ENCODE results near the gene TEAD2. TPM values are rescaled to one million over a fixed set of nuclear protein-coding genes. Genes with fewer than 3 reads are reported as not detected.

The TEAD2 gene
- total RNA-seq, 1 donor from 2014 or later = 5.3 TPM

GRCh38 chr19:49294401-49294800 lies 67.8 kb downstream of the TEAD2 start:
- Mint-ChIP-seq H3K4me1 (no peaks in the 10 kb centered on the region), H3K27me3 (no peaks in the 10 kb centered on the region), H3K27ac (no peak overlapping the region), H3K4me3 (no peak overlapping the region), H3K9me3 (no peaks in the 10 kb centered on the region), H3K36me3 (ENCODE audit: low read depth) (peaks cover 12% of the 10 kb centered on the region)
- intact Hi-C loops (cut with micrococcal nuclease) = no loop called here
- DNase-seq = no peak
- no peak for ATAC-seq (ENCODE audit: low read depth)
- ChIA-PET POLR2A (interaction anchor here (0.6 to 0.7 kb wide), 2 partner anchors 200 to 243 kb away, joined by 3 read pairs; no protein-coding TSS in a partner anchor), CTCF (interaction anchor here (0.9 kb wide), 1 partner anchor 8 kb away, joined by 4 read pairs; no protein-coding TSS in a partner anchor)
- TF ChIP-seq, protein P1, sequence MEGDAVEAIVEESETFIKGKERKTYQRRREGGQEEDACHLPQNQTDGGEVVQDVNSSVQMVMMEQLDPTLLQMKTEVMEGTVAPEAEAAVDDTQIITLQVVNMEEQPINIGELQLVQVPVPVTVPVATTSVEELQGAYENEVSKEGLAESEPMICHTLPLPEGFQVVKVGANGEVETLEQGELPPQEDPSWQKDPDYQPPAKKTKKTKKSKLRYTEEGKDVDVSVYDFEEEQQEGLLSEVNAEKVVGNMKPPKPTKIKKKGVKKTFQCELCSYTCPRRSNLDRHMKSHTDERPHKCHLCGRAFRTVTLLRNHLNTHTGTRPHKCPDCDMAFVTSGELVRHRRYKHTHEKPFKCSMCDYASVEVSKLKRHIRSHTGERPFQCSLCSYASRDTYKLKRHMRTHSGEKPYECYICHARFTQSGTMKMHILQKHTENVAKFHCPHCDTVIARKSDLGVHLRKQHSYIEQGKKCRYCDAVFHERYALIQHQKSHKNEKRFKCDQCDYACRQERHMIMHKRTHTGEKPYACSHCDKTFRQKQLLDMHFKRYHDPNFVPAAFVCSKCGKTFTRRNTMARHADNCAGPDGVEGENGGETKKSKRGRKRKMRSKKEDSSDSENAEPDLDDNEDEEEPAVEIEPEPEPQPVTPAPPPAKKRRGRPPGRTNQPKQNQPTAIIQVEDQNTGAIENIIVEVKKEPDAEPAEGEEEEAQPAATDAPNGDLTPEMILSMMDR (IDR thresholded peaks at IDR 0.05) = no peak

Other genes starting within 250 kb of the TEAD2 start
- gene LIN7B, start 248.0 kb downstream of the TEAD2 start, total RNA-seq = 3.6 and 4.4 TPM in 2 replicates
- 0.98 and 1.0 TPM in 2 replicates for gene C19orf73, start 243.3 kb downstream of the TEAD2 start, total RNA-seq
- 1.2 and 3.6 TPM in 2 replicates for gene PPFIA3, start 242.9 kb downstream of the TEAD2 start, total RNA-seq
- gene HRC, start 207.0 kb downstream of the TEAD2 start, total RNA-seq = not detected in 2 replicates
- not detected in 2 replicates for gene TRPM4, start 204.6 kb downstream of the TEAD2 start, total RNA-seq
- gene SLC6A16, start 37.2 kb downstream of the TEAD2 start, total RNA-seq = 14.8 and 19.3 TPM in 2 replicates
- 1,587 and 1,688 TPM in 2 replicates for gene CD37, start 27.0 kb downstream of the TEAD2 start, total RNA-seq
- 0.71 and 0.76 TPM in 2 replicates for gene DKKL1, start 1.5 kb upstream of the TEAD2 start, total RNA-seq
- gene KASH5, start 25.8 kb upstream of the TEAD2 start, total RNA-seq = 0.62 and 0.66 TPM in 2 replicates
- gene PTH2, start 61.0 kb upstream of the TEAD2 start, total RNA-seq = not detected in 2 replicates
- not detected in 2 replicates for gene GFY, start 63.0 kb upstream of the TEAD2 start, total RNA-seq
- 0.15 and 0.55 TPM in 2 replicates for gene SLC17A7, start 79.1 kb upstream of the TEAD2 start, total RNA-seq
- gene PIH1D1, start 89.4 kb upstream of the TEAD2 start, total RNA-seq = 110 and 111 TPM in 2 replicates
- gene ALDH16A1, start 90.8 kb upstream of the TEAD2 start, total RNA-seq = 61.4 and 61.6 TPM in 2 replicates
- gene FLT3LG, start 111.8 kb upstream of the TEAD2 start, total RNA-seq = 15.4 and 17.7 TPM in 2 replicates
- 6,642 and 7,342 TPM in 2 replicates for gene RPL13A, start 125.2 kb upstream of the TEAD2 start, total RNA-seq
- gene RPS11, start 134.0 kb upstream of the TEAD2 start, total RNA-seq = 3,758 and 4,733 TPM in 2 replicates
- 17.4 and 18.8 TPM in 2 replicates for gene FCGRT, start 150.2 kb upstream of the TEAD2 start, total RNA-seq
- gene RCN3, start 165.6 kb upstream of the TEAD2 start, total RNA-seq = 0.89 and 1.1 TPM in 2 replicates
- 49.9 and 54.8 TPM in 2 replicates for gene NOSIP, start 218.1 kb upstream of the TEAD2 start, total RNA-seq
- 1.8 and 2.2 TPM in 2 replicates for gene PRRG2, start 218.9 kb upstream of the TEAD2 start, total RNA-seq
- gene PRR12, start 228.8 kb upstream of the TEAD2 start, total RNA-seq = 37.1 and 42.1 TPM in 2 replicates

Data from activated B cell treated with CpG ODN at 0.5 μM for 24 hours (primary cell).